SK-N-SH treated with all-trans-retinoic acid at 6 μM for 48 hours (cell line): Measurements from ENCODE around the gene HGFAC.

Experiments
- ATAC-seq: fragments of 200-7000 bp; cut with Tn5 transposase; 3 replicates; pipeline ENCODE4 v1.9.1; 2020; ENCODE audit warnings: mild to moderate bottlenecking, moderate library complexity
- ARNTL ChIP-seq: fragments of 450-650 bp; formaldehyde crosslinking; IDR thresholded peaks from 2 replicates; pipeline ENCODE4 v1.5.0; 2020; ENCODE audit warnings: low read depth, mild to moderate bottlenecking, moderate library complexity, borderline replicate concordance
- BACH2 ChIP-seq: fragments of 250-450 bp; sonication (Bioruptor Pico); IDR thresholded peaks from 2 replicates; pipeline ENCODE4 v1.9.0; 2021; ENCODE audit warnings: mild to moderate bottlenecking, borderline replicate concordance
- CREB5 ChIP-seq: fragments of 250-450 bp; sonication (Bioruptor Pico); IDR thresholded peaks from 2 replicates; pipeline ENCODE4 v1.5.1; 2020; ENCODE audit warnings: low read depth, mild to moderate bottlenecking, moderate library complexity
- CSDC2 ChIP-seq: fragments of 250-450 bp; sonication (Bioruptor Pico); IDR thresholded peaks from 2 replicates; pipeline ENCODE4 v1.5.0; 2020; ENCODE audit warnings: mild to moderate bottlenecking, moderate library complexity
- CSRNP3 ChIP-seq: fragments of 250-450 bp; sonication (Bioruptor Pico); IDR thresholded peaks from 2 replicates; pipeline ENCODE4 v1.5.1; 2021; ENCODE audit warnings: mild to moderate bottlenecking, moderate library complexity
- ESRRG ChIP-seq: fragments of 250-450 bp; sonication (Bioruptor Pico); IDR thresholded peaks from 2 replicates; pipeline ENCODE4 v1.6.1; 2021; ENCODE audit warnings: mild to moderate bottlenecking
- GLIS3 ChIP-seq: fragments of 250-450 bp; sonication (Bioruptor Pico); IDR thresholded peaks from 2 replicates; pipeline ENCODE4 v1.5.0; 2020; ENCODE audit warnings: mild to moderate bottlenecking, moderate library complexity
- ISL1 ChIP-seq: fragments of 250-450 bp; sonication (Bioruptor Pico); IDR thresholded peaks from 2 replicates; pipeline ENCODE4 v2.1.2; 2022; ENCODE audit warnings: mild to moderate bottlenecking, moderate library complexity
- OSR1 ChIP-seq: fragments of 250-450 bp; sonication (Bioruptor Pico); IDR thresholded peaks from 2 replicates; pipeline ENCODE4 v1.8.0; 2022; ENCODE audit warnings: moderate library complexity, mild to moderate bottlenecking, inconsistent platforms
- PATZ1 ChIP-seq: fragments of 250-450 bp; sonication (Bioruptor Pico); IDR thresholded peaks from 2 replicates; pipeline ENCODE4 v1.8.0; 2020; ENCODE audit warnings: mild to moderate bottlenecking, moderate library complexity, borderline replicate concordance
- POU6F1 ChIP-seq: fragments of 250-450 bp; sonication (Bioruptor Pico); IDR thresholded peaks from 2 replicates; pipeline ENCODE4 v1.8.0; 2021; ENCODE audit warnings: low read depth, mild to moderate bottlenecking, moderate library complexity, borderline replicate concordance
- PPARA ChIP-seq: fragments of 250-450 bp; sonication (Bioruptor Pico); IDR thresholded peaks from 2 replicates; pipeline ENCODE4 v1.5.0; 2020; ENCODE audit warnings: mild to moderate bottlenecking, borderline replicate concordance
- RARB ChIP-seq: fragments of 250-450 bp; sonication (Bioruptor Pico); IDR thresholded peaks from 2 replicates; pipeline ENCODE4 v1.8.0; 2021; ENCODE audit warnings: mild to moderate bottlenecking, moderate library complexity
- SNAI2 ChIP-seq: fragments of 250-450 bp; sonication (Bioruptor Pico); IDR thresholded peaks from 2 replicates; pipeline ENCODE4 v1.5.0; 2020; ENCODE audit warnings: mild to moderate bottlenecking, moderate library complexity
- TCF4 ChIP-seq: fragments of 250-450 bp; sonication (Bioruptor Pico); IDR thresholded peaks from 2 replicates; pipeline ENCODE4 v1.8.0; 2021; ENCODE audit warnings: mild to moderate bottlenecking, moderate library complexity, borderline replicate concordance
- TOX ChIP-seq: fragments of 250-450 bp; sonication (Bioruptor Pico); IDR thresholded peaks from 2 replicates; pipeline ENCODE4 v1.8.0; 2021; ENCODE audit warnings: mild to moderate bottlenecking, moderate library complexity, borderline replicate concordance
- TSHZ2 ChIP-seq: fragments of 250-450 bp; sonication (Bioruptor Pico); IDR thresholded peaks from 2 replicates; pipeline ENCODE4 v1.5.0; 2020; ENCODE audit warnings: mild to moderate bottlenecking, moderate library complexity
- ZC3H10 ChIP-seq: fragments of 250-450 bp; sonication (Bioruptor Pico); IDR thresholded peaks from 2 replicates; pipeline ENCODE4 v1.5.1; 2021; ENCODE audit warnings: mild to moderate bottlenecking, moderate library complexity
- ZFP3 ChIP-seq: fragments of 250-450 bp; sonication (Bioruptor Pico); IDR thresholded peaks from 2 replicates; pipeline ENCODE4 v1.5.0; 2020; ENCODE audit warnings: mild to moderate bottlenecking, moderate library complexity
- ZFP30 ChIP-seq: fragments of 450-650 bp; formaldehyde crosslinking; IDR thresholded peaks from 2 replicates; pipeline ENCODE4 v1.5.0; 2022; ENCODE audit warnings: mild to moderate bottlenecking, moderate library complexity
- ZNF70 ChIP-seq: fragments of 450-650 bp; formaldehyde crosslinking; IDR thresholded peaks from 2 replicates; pipeline ENCODE4 v1.5.0; 2020; ENCODE audit warnings: mild to moderate bottlenecking, moderate library complexity
- ZNF8 ChIP-seq: fragments of 450-650 bp; formaldehyde crosslinking; IDR thresholded peaks from 2 replicates; pipeline ENCODE4 v1.5.0; 2020; ENCODE audit warnings: mild to moderate bottlenecking, moderate library complexity

The HGFAC gene

GRCh38 chr4:3430524-3430923 is 11.2 kb upstream of the HGFAC start:
- ATAC-seq: no peak
- TF ChIP-seq ARNTL (CRISPR knock-in tag): no peak
- TF ChIP-seq ZNF8 (CRISPR knock-in tag): no peak
- no peak for TF ChIP-seq ZNF70
- no peak for TF ChIP-seq PPARA (CRISPR knock-in tag)
- no peak for TF ChIP-seq BACH2 (CRISPR knock-in tag)
- no peak for TF ChIP-seq CSDC2 (CRISPR knock-in tag)
- TF ChIP-seq CSRNP3 (CRISPR knock-in tag): no peak
- no peak for TF ChIP-seq ZFP3 (CRISPR knock-in tag)
- TF ChIP-seq ZFP30 (CRISPR knock-in tag): no peak
- no peak for TF ChIP-seq POU6F1
- no peak for TF ChIP-seq CREB5 (CRISPR knock-in tag)
- no peak for TF ChIP-seq OSR1
- no peak for TF ChIP-seq ESRRG (CRISPR knock-in tag)
- TF ChIP-seq GLIS3 (CRISPR knock-in tag): no peak
- TF ChIP-seq TOX: no peak
- no peak for TF ChIP-seq TCF4
- no peak for TF ChIP-seq SNAI2 (CRISPR knock-in tag)
- TF ChIP-seq ZC3H10: no peak
- TF ChIP-seq ISL1 (CRISPR knock-in tag): no peak
- no peak for TF ChIP-seq RARB (CRISPR knock-in tag)
- TF ChIP-seq, all 23 proteins: peak for 0

- TF ChIP-seq PATZ1 (CRISPR knock-in tag): no peak
- TF ChIP-seq CSDC2 (CRISPR knock-in tag): no peak
- no peak for TF ChIP-seq GLIS3 (CRISPR knock-in tag)
- no peak for TF ChIP-seq TOX
- no peak for TF ChIP-seq TSHZ2
- TF ChIP-seq POU6F1: no peak
- TF ChIP-seq ZNF8 (CRISPR knock-in tag): no peak
- TF ChIP-seq ISL1 (CRISPR knock-in tag): no peak
- TF ChIP-seq SNAI2 (CRISPR knock-in tag): no peak
- TF ChIP-seq ZFP3 (CRISPR knock-in tag): no peak
- no peak for TF ChIP-seq CSRNP3 (CRISPR knock-in tag)
- no peak for TF ChIP-seq PPARA (CRISPR knock-in tag)
- no peak for TF ChIP-seq OSR1
- no peak for TF ChIP-seq BACH2 (CRISPR knock-in tag)
- no peak for TF ChIP-seq RARB (CRISPR knock-in tag)
- no peak for TF ChIP-seq ZC3H10
- no peak for TF ChIP-seq ARNTL (CRISPR knock-in tag)
- no peak for TF ChIP-seq ZFP30 (CRISPR knock-in tag)
- no peak for TF ChIP-seq CREB5 (CRISPR knock-in tag)
- no peak for TF ChIP-seq TCF4
- ATAC-seq: no peak
These were observed 10.2 kb upstream of the HGFAC start for GRCh38 chr4:3431446-3431993.
